Brain microvascular endothelial cell (primary cell): ENCODE results near the gene SYT14.

Experiments used
- DNase-seq: peaks from one replicate; pipeline ENCODE4 v3.0.0-alpha.2; 2020
- H3K27ac ChIP-seq: fragments of 250-450 bp; sonication (Bioruptor Pico); 2 replicates; pipeline ENCODE4 v1.5.1; 2020; ENCODE audit warnings: mild to moderate bottlenecking, moderate library complexity
- H3K27me3 ChIP-seq: fragments of 250-450 bp; sonication (Bioruptor Pico); replicated peaks from 2 replicates; pipeline ENCODE4 v1.5.1; 2020; ENCODE audit warnings: mild to moderate bottlenecking
- H3K36me3 ChIP-seq: fragments of 250-450 bp; sonication (Bioruptor Pico); replicated peaks from 2 replicates; pipeline ENCODE4 v1.5.1; 2020; ENCODE audit warnings: mild to moderate bottlenecking
- H3K4me3 ChIP-seq: 2 replicates; pipeline ENCODE4 v1.5.1; 2011; ENCODE audit warnings: low read depth, mild to moderate bottlenecking, control low read depth, low read length, moderate library complexity
- CTCF ChIP-seq: IDR thresholded peaks from 2 replicates; pipeline ENCODE4 v1.5.1; 2011; ENCODE audit warnings: low read depth, mild to moderate bottlenecking, moderate library complexity, low read length, control low read depth, inconsistent platforms; ENCODE audit errors: missing control alignments
- in situ Hi-C: cut with HindIII; loops from 2 replicates; pipeline ENCODE4 v1.10.0; 2017; ENCODE audit warnings: low sequenced_read_pairs, low pct_ligation_motif_present

The SYT14 gene

GRCh38 chr1:210123924-210124589 lies 186.0 kb downstream of the SYT14 start:
- Histone ChIP-seq H3K27me3 (no peaks in the 10 kb centered on the region), H3K4me3 (no peak overlapping the region), H3K36me3 (no peaks in the 10 kb centered on the region), H3K27ac (no peak overlapping the region)
- TF ChIP-seq CTCF, result no peak
- peak; percentile 12 for DNase-seq
- in situ Hi-C loops, result no loop called here

GRCh38 chr1:210124736-210125135 lies 186.7 kb downstream of the SYT14 start:
- no peaks in the 10 kb centered on the region for H3K36me3 ChIP-seq
- H3K27me3 ChIP-seq, result no peaks in the 10 kb centered on the region
- in situ Hi-C loops, result no loop called here
- DNase-seq, result no peak
- no peak for TF ChIP-seq CTCF
- H3K27ac ChIP-seq, result no peak overlapping the region
- no peak overlapping the region for H3K4me3 ChIP-seq

DNA sequence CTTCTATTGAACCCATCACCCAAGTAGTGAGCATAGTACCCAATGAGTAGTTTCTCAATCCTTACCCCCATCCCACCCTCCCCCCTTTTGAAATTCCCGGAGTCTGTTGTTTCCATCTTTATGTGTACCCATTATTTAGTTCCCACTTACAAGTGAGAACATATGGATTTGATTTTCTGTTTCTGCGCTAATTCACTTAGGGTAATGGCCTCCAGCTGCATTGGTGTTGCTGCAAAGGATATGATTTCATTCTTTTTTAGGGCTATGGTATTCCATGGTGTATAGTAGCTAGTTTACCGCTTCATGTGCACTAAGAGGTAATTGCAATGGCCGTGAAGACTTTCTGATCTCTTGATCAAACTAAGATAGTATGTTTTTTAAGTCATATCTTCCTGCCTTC lies 187.1 kb downstream of the SYT14 start:
- no peak overlapping the region for H3K4me3 ChIP-seq
- no peak for DNase-seq
- no peaks in the 10 kb centered on the region for H3K27me3 ChIP-seq
- H3K36me3 ChIP-seq, result no peaks in the 10 kb centered on the region
- in situ Hi-C loops, result no loop called here
- no peak overlapping the region for H3K27ac ChIP-seq
- TF ChIP-seq CTCF, result no peak

- TF ChIP-seq CTCF, result no peak
- DNase-seq, result no peak
- H3K27me3 ChIP-seq, result no peaks in the 10 kb centered on the region
- no peaks in the 10 kb centered on the region for H3K36me3 ChIP-seq
- no peak overlapping the region for H3K27ac ChIP-seq
- H3K4me3 ChIP-seq, result no peak overlapping the region
- in situ Hi-C loops, result no loop called here
Measured at GRCh38 chr1:210129092-210129491, 191.1 kb downstream of the SYT14 start.

DNA sequence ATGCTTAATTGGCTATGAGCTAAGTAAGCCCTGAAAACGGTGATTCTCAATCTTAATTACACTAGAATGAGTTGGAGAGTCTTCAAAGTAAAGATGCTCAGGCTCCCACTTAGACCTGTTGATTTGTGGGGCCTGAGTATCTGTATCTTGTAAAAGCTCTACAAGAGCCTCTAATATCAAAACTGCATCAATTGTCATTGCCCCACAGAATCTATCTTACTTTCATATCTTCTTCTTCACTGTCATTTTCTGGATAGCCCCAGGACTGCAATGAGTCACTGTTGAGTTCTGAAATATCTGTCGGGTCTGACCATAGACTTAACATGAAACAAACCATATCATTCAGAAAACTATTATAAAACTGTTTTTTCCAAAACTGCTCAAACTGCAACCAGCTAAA lies 191.7 kb downstream of the SYT14 start:
- H3K27me3 ChIP-seq, result no peaks in the 10 kb centered on the region
- H3K36me3 ChIP-seq, result no peaks in the 10 kb centered on the region
- no peak overlapping the region for H3K27ac ChIP-seq
- no peak for DNase-seq
- in situ Hi-C loops, result no loop called here
- H3K4me3 ChIP-seq, result no peak overlapping the region
- TF ChIP-seq CTCF, result no peak

DNA sequence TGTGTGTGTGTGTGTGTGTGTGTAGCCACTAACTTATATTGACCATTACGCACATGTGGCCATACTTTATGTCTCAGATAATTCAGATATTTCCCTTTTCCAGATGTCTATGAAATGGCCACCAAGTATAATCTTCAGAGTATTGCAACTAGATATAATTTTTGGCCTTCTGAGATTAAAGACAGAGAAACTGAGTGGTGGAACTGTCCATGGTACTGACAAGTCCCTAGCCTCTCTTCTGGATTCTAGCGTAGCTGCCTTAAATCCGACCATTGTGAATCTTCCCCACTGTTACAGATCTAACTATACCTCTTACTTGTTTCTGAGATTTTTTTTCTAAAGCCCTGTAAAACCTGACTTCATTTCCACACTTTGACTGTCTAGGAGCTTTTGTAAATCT lies 194.6 kb downstream of the SYT14 start:
- H3K36me3 ChIP-seq, result no peaks in the 10 kb centered on the region
- no peak overlapping the region for H3K4me3 ChIP-seq
- no peak overlapping the region for H3K27ac ChIP-seq
- TF ChIP-seq CTCF, result no peak
- H3K27me3 ChIP-seq, result no peaks in the 10 kb centered on the region
- in situ Hi-C loops, result no loop called here
- DNase-seq, result peak; percentile 33
